Uterus (tissue), 4 donors: ENCODE data around the gene CIITA. TPM values are rescaled to one million over a fixed set of nuclear protein-coding genes. Genes with fewer than 3 reads are reported as not detected.

Experiments
- DNase-seq, 2 donors: peaks; one replicate each; pipeline ENCODE4 v3.0.0-alpha.2; 2019 to 2020
- H3K27ac ChIP-seq, 2 donors: fragments of 200-600 bp; sonication (generic); 1 replicate in 1 of 2; 2 replicates in 1 of 2; pipeline ENCODE4 v1.5.1; 2016 to 2018
- H3K27me3 ChIP-seq, 2 donors: fragments of 200-600 bp; sonication (generic); one replicate each; pipeline ENCODE4 v1.5.1; 2018 to 2019; ENCODE audit warnings: control low read depth in 1 of 2
- H3K36me3 ChIP-seq, 2 donors: fragments of 200-600 bp; sonication (generic); one replicate each; pipeline ENCODE4 v1.5.1; 2019; ENCODE audit warnings: control low read depth in 1 of 2
- H3K4me1 ChIP-seq, 2 donors: fragments of 200-600 bp; sonication (generic); one replicate each; pipeline ENCODE4 v1.5.1; 2018 to 2019; ENCODE audit warnings: control low read depth in 1 of 2
- H3K4me3 ChIP-seq, 2 donors: fragments of 200-600 bp; sonication (generic); 1 replicate in 1 of 2; 2 replicates in 1 of 2; pipeline ENCODE4 v1.5.1; 2018 to 2019; ENCODE audit warnings: mild to moderate bottlenecking in 1 of 2
- H3K9me3 ChIP-seq, 2 donors: fragments of 200-600 bp; sonication (generic); one replicate each; pipeline ENCODE4 v1.5.1; 2019; ENCODE audit warnings: control low read depth in 1 of 2
- CTCF ChIP-seq, 4 experiments: fragments of 200-600 bp in 2 of 4; fragments of 450-650 bp in 2 of 4; sonication (generic) in 2 of 4; IDR thresholded peaks; one replicate each; pipeline ENCODE4 v1.5.1; 2016 to 2019; ENCODE audit warnings: antibody characterized with exemption in 4 of 4, mild to moderate bottlenecking in 2 of 4, moderate library complexity in 1 of 4
- POLR2A ChIP-seq, 2 donors: fragments of 450-650 bp; IDR thresholded peaks; one replicate each; pipeline ENCODE4 v1.6.1; 2016; ENCODE audit warnings: antibody characterized with exemption in 2 of 2, mild to moderate bottlenecking in 1 of 2, moderate library complexity in 1 of 2
- intact Hi-C: fragments of 100-400 bp; cut with DNase I; formaldehyde crosslinking; loops from one replicate; pipeline ENCODE4 v1.15.1; 2023; ENCODE audit warnings: low total_unique reads
- total RNA-seq, 4 donors: library from RNA; depleted of rRNA in 3 of 4; stranded (reverse); fragments of >200 nt in 3 of 4; gene quantifications; one replicate each; pipeline versions ENCODE4 v1.1.0 to v1.2.4, GENCODE V29; 2014 to 2023
- donor health status: DM: yes; HTN: yes; CAD: no.

The CIITA gene
- total RNA-seq, 4 donors from 2014 or later: 7.1 to 48.3 (median 18.8) TPM

GRCh38 chr16:10935226-10935915, 58.4 kb downstream of the CIITA start:
- Histone ChIP-seq H3K27me3 (no peaks in the 10 kb centered on the region), H3K9me3 (no peaks in the 10 kb centered on the region), H3K4me3 (no peak overlapping the region), H3K4me1 (peaks cover 14 to 32% of the 10 kb centered on the region in 2 donors), H3K27ac (peak overlapping the region in 1 of 2 donors; percentile 14), H3K36me3 (no peaks in the 10 kb centered on the region)
- intact Hi-C loops: no loop called here
- no peak for DNase-seq
- TF ChIP-seq POLR2A (IDR thresholded peaks at IDR 0.05): no peak
- TF ChIP-seq CTCF (IDR thresholded peaks at IDR 0.05): no peak

- peak overlapping the region in 1 of 2 donors; percentile 57 for H3K27ac ChIP-seq
- no peaks in the 10 kb centered on the region for H3K36me3 ChIP-seq
- peaks cover 14 to 37% of the 10 kb centered on the region in 2 donors for H3K4me1 ChIP-seq
- DNase-seq: no peak
- H3K4me3 ChIP-seq: no peak overlapping the region
- no peaks in the 10 kb centered on the region for H3K9me3 ChIP-seq
- TF ChIP-seq CTCF (IDR thresholded peaks at IDR 0.05): no peak
- no peak for TF ChIP-seq POLR2A (IDR thresholded peaks at IDR 0.05)
- H3K27me3 ChIP-seq: no peaks in the 10 kb centered on the region
- intact Hi-C loops: no loop called here
Measured at GRCh38 chr16:10936272-10936984, 59.4 kb downstream of the CIITA start.

GRCh38 chr16:10937068-10937859, 60.3 kb downstream of the CIITA start:
- no peaks in the 10 kb centered on the region for H3K9me3 ChIP-seq
- peaks cover 14 to 37% of the 10 kb centered on the region in 2 donors for H3K4me1 ChIP-seq
- no peak overlapping the region for H3K4me3 ChIP-seq

GRCh38 chr16:10938321-10938720, 61.3 kb downstream of the CIITA start:
- Histone ChIP-seq H3K27me3 (no peaks in the 10 kb centered on the region), H3K4me3 (no peak overlapping the region), H3K9me3 (no peaks in the 10 kb centered on the region), H3K36me3 (no peaks in the 10 kb centered on the region), H3K4me1 (peaks cover 14 to 37% of the 10 kb centered on the region in 2 donors), H3K27ac (peak overlapping the region; percentile 10 to 28)
- no peak for TF ChIP-seq POLR2A (IDR thresholded peaks at IDR 0.05)
- no peak for TF ChIP-seq CTCF (IDR thresholded peaks at IDR 0.05)
- intact Hi-C loops: no loop called here
- no peak for DNase-seq

More at GRCh38 chr16:10937068-10937859, 60.3 kb downstream of the CIITA start:
- peak overlapping the region in 1 of 2 donors; percentile 57 for H3K27ac ChIP-seq
- DNase-seq: no peak
- H3K36me3 ChIP-seq: no peaks in the 10 kb centered on the region
- no peaks in the 10 kb centered on the region for H3K27me3 ChIP-seq
- no peak for TF ChIP-seq POLR2A (IDR thresholded peaks at IDR 0.05)
- no peak for TF ChIP-seq CTCF (IDR thresholded peaks at IDR 0.05)
- intact Hi-C loops: no loop called here
